T-cell (primary cell): ENCODE results near the gene OR10H4. TPM values are rescaled to one million over a fixed set of nuclear protein-coding genes. Genes with fewer than 3 reads are reported as not detected.
"Not testable (repeated sequence)": the region's sequence is repeated elsewhere in the genome, so short reads cannot be mapped to it uniquely, and the experiment has no call there.

Experiments
- ATAC-seq, 4 experiments: fragments of 200-7000 bp in 3 of 4; fragments of 150-1000 bp in 1 of 4; cut with Tn5 transposase; replicated peaks in 1 of 4; 1 replicate in 3 of 4; 2 replicates in 1 of 4; pipeline ENCODE4 v1.10.0; 2021; ENCODE audit warnings: moderate library complexity in 3 of 4, mild to moderate bottlenecking in 2 of 4, moderate number of reproducible peaks in 1 of 4
- CTCF ChIA-PET, 2 donors: fragments of 300-600 bp; sonication (Branson Sonifier 250); formaldehyde crosslinking; loops; one replicate each; lab custom pipeline; 2022; ENCODE audit warnings: antibody characterized with exemption in 2 of 2; lab: Charles Lee
- POLR2A ChIA-PET, 2 donors: fragments of 300-600 bp; sonication (Branson Sonifier 250); formaldehyde crosslinking; loops; one replicate each; lab custom pipeline; 2022; ENCODE audit warnings: antibody characterized with exemption in 2 of 2; lab: Charles Lee
- DNase-seq, 35 experiments: peaks; one replicate each; pipeline versions ENCODE4 v3.0.0 to v3.0.0-alpha.2; 2013 to 2023
- H3K27ac ChIP-seq: one replicate; pipeline ENCODE4 v1.5.1; 2013; ENCODE audit warnings: low read length
- H3K27me3 ChIP-seq, 2 experiments: replicated peaks in 1 of 2; 1 replicate in 1 of 2; 2 replicates in 1 of 2; pipeline versions ENCODE4 v1.6.1 to v1.7.0; 2013; ENCODE audit warnings: low read length in 1 of 2, mixed read lengths in 1 of 2; ENCODE audit not compliant: control insufficient read depth in 2 of 2, insufficient read depth in 2 of 2; ENCODE audit errors: extremely low read depth in 1 of 2
- H3K36me3 ChIP-seq, 2 donors: 1 replicate in 1 of 2; 2 replicates in 1 of 2; pipeline versions ENCODE4 v1.6.1 to v1.7.0; 2013; ENCODE audit warnings: low read length in 1 of 2; ENCODE audit not compliant: control insufficient read depth in 2 of 2, insufficient read depth in 1 of 2; ENCODE audit errors: extremely low read depth in 1 of 2
- H3K4me1 ChIP-seq, 2 experiments: 1 replicate in 1 of 2; 2 replicates in 1 of 2; pipeline versions ENCODE4 v1.6.1 to v1.7.0; 2013; ENCODE audit warnings: low read length in 2 of 2, mixed read lengths in 1 of 2; ENCODE audit not compliant: insufficient read depth in 2 of 2, control insufficient read depth in 1 of 2; ENCODE audit errors: extremely low read depth in 1 of 2
- H3K4me3 ChIP-seq, 2 donors: 1 replicate in 1 of 2; 2 replicates in 1 of 2; pipeline versions ENCODE4 v1.5.1 to v1.7.0; 2013; ENCODE audit warnings: mild to moderate bottlenecking in 2 of 2, low read length in 1 of 2, moderate library complexity in 1 of 2; ENCODE audit not compliant: control insufficient read depth in 1 of 2; ENCODE audit errors: extremely low read depth in 1 of 2
- H3K9me3 ChIP-seq: 2 replicates; pipeline ENCODE4 v1.7.0; 2013
- H3K27ac Mint-ChIP-seq, 2 donors: one replicate each; pipeline ENCODE4 v1.8.0; 2020 to 2021; ENCODE audit warnings: mild to moderate bottlenecking in 2 of 2, mixed read lengths in 2 of 2
- H3K27me3 Mint-ChIP-seq, 2 donors: one replicate each; pipeline ENCODE4 v1.8.0; 2021 to 2022; ENCODE audit warnings: mixed read lengths in 2 of 2
- H3K36me3 Mint-ChIP-seq: one replicate; pipeline ENCODE4 v1.8.0; 2021; ENCODE audit warnings: mixed read lengths
- H3K4me1 Mint-ChIP-seq, 3 donors: one replicate each; pipeline ENCODE4 v1.8.0; 2020 to 2022; ENCODE audit warnings: mixed read lengths in 3 of 3, mild to moderate bottlenecking in 1 of 3
- H3K4me3 Mint-ChIP-seq, 3 donors: one replicate each; pipeline ENCODE4 v1.8.0; 2020 to 2022; ENCODE audit warnings: mild to moderate bottlenecking in 3 of 3, mixed read lengths in 3 of 3, moderate library complexity in 3 of 3
- H3K9me3 Mint-ChIP-seq, 3 donors: one replicate each; pipeline ENCODE4 v1.8.0; 2020 to 2022; ENCODE audit warnings: mixed read lengths in 3 of 3
- WGBS: methylation state at CpG from one replicate; pipeline ENCODE4 v1.1.5; 2013; ENCODE audit warnings: missing lambda C conversion rate; ENCODE audit not compliant: insufficient coverage; 5-methylcytosine and 5-hydroxymethylcytosine counted together
- total RNA-seq, 35 experiments: library from RNA in 6 of 35; stranded (reverse) in 6 of 35; fragments of 120-200 nt in 1 of 35; gene quantifications; one replicate each; pipeline versions ENCODE4 v1.2.1 to v1.2.4 and lab custom pipeline; 2013 to 2026

OR10H4 gene, protein sequence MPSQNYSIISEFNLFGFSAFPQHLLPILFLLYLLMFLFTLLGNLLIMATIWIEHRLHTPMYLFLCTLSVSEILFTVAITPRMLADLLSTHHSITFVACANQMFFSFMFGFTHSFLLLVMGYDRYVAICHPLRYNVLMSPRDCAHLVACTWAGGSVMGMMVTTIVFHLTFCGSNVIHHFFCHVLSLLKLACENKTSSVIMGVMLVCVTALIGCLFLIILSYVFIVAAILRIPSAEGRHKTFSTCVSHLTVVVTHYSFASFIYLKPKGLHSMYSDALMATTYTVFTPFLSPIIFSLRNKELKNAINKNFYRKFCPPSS
- total RNA-seq (not detected), total RNA-seq (lab: John Stamatoyannopoulos, UW) (0 to 0.05 (median 0) reads per million in 29 experiments)
- total RNA-seq (2013), result not detected

DNA sequence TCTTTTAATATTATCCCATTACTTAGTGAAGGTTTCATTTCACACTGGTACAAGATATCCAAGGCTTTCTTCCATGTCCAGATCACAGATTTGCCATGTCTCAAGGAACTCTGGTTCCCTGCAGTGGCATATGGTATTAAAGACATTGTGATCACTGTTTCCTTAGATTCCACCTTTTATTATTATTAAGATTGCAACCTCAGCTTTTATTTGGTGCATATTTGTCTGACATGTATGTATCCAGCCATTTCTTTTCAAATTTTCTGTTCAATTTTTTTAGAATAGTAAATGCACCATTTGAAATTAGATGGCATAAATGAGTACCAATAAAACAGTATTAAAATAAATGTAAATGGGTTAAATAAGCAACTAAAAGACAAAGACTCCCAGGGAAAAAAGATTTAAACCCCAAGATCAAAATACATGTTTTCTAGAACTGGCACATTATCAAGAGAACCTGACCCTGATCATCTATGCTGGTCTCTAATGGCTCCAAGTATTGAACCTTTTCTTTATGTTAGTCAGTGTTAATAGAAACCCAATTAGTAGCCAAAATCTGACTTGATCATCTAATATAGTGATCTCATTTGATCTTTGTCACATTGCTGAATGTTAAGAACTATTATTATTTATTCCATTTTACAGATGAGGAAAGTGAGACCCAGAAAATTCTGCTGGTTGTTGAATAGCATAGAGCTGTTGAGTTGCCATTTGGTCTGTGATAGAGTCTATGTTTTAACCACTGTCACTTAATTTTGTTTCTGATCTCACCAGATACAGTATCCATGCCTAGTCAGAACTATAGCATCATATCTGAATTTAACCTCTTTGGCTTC lies at the start of gene OR10H4:
OR10H4 (plus strand) TSS at position 786 of the 836 bp plus-strand sequence; CDS start at position 786, 0 bp downstream.
- Mint-ChIP-seq H3K27me3 (peaks cover 50 to 57% of the 10 kb centered on the region in 2 donors), H3K9me3 (peaks cover 11 to 19% (median 17%) of the 10 kb centered on the region in 3 donors), H3K27ac (no peak within 1 kb of the TSS), H3K36me3 (peaks cover 8% of the 10 kb centered on the region), H3K4me1 (no peaks in the 10 kb centered on the region), H3K4me3 (no peak within 1 kb of the TSS)
- Histone ChIP-seq H3K9me3 (peaks cover 3% of the 10 kb centered on the region), H3K27ac (no peak within 1 kb of the TSS), H3K4me3 (no peak within 1 kb of the TSS), H3K4me1 (no peaks in the 10 kb centered on the region), H3K36me3 (no peaks in the 10 kb centered on the region), H3K27me3 (peaks cover 0 to 8% of the 10 kb centered on the region in 2 experiments)
- CTCF ChIA-PET, result interaction anchor here in 1 of 2 donors (0.6 kb wide), 1 partner anchor 1087 kb away, joined by 3 read pairs; no protein-coding TSS in a partner anchor
- ATAC-seq, result no peak
- POLR2A ChIA-PET, result no interaction called here
- no peak for DNase-seq

DNA sequence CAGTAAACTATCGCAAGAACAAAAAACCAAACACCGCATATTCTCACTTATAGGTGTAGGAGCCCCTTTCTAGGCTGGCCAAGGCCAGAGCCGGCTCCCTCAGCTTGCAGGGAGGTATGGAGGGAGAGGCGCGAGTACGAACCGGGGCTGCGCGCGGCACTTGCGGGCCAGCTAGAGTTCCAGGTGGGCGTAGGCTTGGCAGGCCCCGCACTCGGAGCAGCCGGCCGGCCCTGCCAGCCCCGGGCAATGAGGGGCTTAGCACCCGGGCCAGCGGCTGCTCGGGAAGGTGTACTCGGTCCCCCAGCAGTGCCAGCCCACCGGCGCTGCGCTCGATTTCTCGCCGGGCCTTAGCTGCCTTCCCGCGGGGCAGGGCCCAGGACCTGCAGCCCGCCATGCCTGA lies 49.2 kb upstream of the OR10H4 start:
- peaks cover 24 to 45% of the 10 kb centered on the region in 2 donors for H3K27me3 Mint-ChIP-seq
- ATAC-seq, H3K9me3 ChIP-seq, H3K36me3 ChIP-seq, H3K4me3 ChIP-seq, DNase-seq, H3K27ac ChIP-seq, POLR2A ChIA-PET, H3K27ac Mint-ChIP-seq, H3K4me1 ChIP-seq, CTCF ChIA-PET, H3K36me3 Mint-ChIP-seq: not testable (repeated sequence)
- peak overlapping the region in 2 of 3 donors; percentile 9 to 78 for H3K4me3 Mint-ChIP-seq
- H3K27me3 ChIP-seq, result peaks cover 0 to 39% of the 10 kb centered on the region in 2 experiments
- peaks cover 9 to 12% (median 11%) of the 10 kb centered on the region in 3 donors for H3K4me1 Mint-ChIP-seq
- 21% methylated on average over 17 of the region's 30 CpGs for WGBS
- peaks cover 0 to 12% (median 0%) of the 10 kb centered on the region in 3 donors for H3K9me3 Mint-ChIP-seq

DNA sequence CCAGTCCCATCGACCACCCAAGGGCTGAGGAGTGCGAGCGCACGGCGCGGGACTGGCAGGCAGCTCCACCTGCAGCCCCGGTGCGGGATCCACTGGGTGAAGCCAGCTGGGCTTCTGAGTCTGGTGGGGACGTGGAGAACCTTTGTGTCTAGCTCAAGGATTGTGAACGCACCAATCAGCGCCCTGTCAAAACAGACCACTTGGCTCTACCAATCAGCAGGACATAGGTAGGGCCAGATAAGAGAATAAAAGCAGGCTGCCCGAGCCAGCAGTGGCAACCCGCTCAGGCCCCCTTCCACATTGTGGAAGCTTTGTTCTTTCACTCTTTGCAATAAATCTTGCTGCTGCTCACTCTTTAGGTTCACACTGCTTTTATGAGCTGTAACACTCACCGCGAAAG lies 48.8 kb upstream of the OR10H4 start:
- WGBS, result no CpG with 5 or more reads among the region's 15 CpGs
- Mint-ChIP-seq H3K4me1 (peaks cover 9 to 12% (median 11%) of the 10 kb centered on the region in 3 donors), H3K27me3 (peaks cover 25 to 46% of the 10 kb centered on the region in 2 donors), H3K4me3 (peak overlapping the region; percentile 53 to 78 (median 75)), H3K9me3 (peaks cover 0 to 17% (median 0%) of the 10 kb centered on the region in 3 donors)
- POLR2A ChIA-PET, ATAC-seq, H3K36me3 Mint-ChIP-seq, CTCF ChIA-PET, H3K27ac ChIP-seq, H3K27ac Mint-ChIP-seq, DNase-seq, H3K4me3 ChIP-seq, H3K36me3 ChIP-seq, H3K4me1 ChIP-seq, H3K9me3 ChIP-seq: not testable (repeated sequence)
- H3K27me3 ChIP-seq, result peaks cover 0 to 34% of the 10 kb centered on the region in 2 experiments

DNA sequence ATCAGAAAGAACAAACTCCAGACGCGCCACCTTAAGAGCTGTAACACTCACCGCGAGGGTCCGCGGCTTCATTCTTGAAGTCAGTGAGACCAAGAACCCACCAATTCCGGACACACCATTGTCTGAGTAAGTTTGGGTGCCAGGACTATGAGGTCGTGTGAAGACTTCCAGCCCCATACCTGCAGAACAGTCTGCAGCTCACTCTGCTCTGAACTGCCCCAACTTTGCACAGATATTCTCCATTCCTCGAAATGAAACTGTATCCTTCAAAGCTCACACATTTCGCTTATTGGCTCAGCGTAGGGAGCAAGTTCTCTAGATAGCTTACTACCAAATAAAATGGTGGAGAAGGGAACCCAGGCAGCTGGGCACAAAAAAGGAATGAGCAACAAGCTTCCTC lies 48.3 kb upstream of the OR10H4 start:
- Mint-ChIP-seq H3K27ac (no peak overlapping the region), H3K27me3 (peaks cover 29 to 46% of the 10 kb centered on the region in 2 donors), H3K4me1 (peaks cover 9 to 12% (median 11%) of the 10 kb centered on the region in 3 donors)

GRCh38 chr19:15902254-15902653 lies 46.6 kb upstream of the OR10H4 start:
- Mint-ChIP-seq H3K27me3 (peaks cover 21 to 43% of the 10 kb centered on the region in 2 donors), H3K4me1 (peaks cover 9 to 12% (median 11%) of the 10 kb centered on the region in 3 donors)
- WGBS, result 90% methylated on average over 11 of the region's 11 CpGs

More for the DNA sequence above, 48.3 kb upstream of the OR10H4 start:
- H3K27me3 ChIP-seq, result peaks cover 0 to 30% of the 10 kb centered on the region in 2 experiments
- peaks cover 2% of the 10 kb centered on the region for H3K36me3 Mint-ChIP-seq
- peak overlapping the region; percentile 53 to 78 (median 75) for H3K4me3 Mint-ChIP-seq
- H3K4me1 ChIP-seq, result peaks cover 0 to 2% of the 10 kb centered on the region in 2 experiments
- H3K9me3 ChIP-seq, result no peaks in the 10 kb centered on the region
- CTCF ChIA-PET, result interaction anchor here in 1 of 2 donors (0.6 kb wide), 1 partner anchor 1955 kb away, joined by 5 read pairs; no protein-coding TSS in a partner anchor
- POLR2A ChIA-PET, result no interaction called here
- peaks cover 0 to 19% (median 0%) of the 10 kb centered on the region in 3 donors for H3K9me3 Mint-ChIP-seq
- no peak for DNase-seq
- ATAC-seq, result peak in 1 of 4 experiments; percentile 42
- WGBS, result 100% methylated on average over 2 of the region's 11 CpGs
- H3K36me3 ChIP-seq, result no peaks in the 10 kb centered on the region
- no peak overlapping the region for H3K27ac ChIP-seq
- peak overlapping the region in 1 of 2 donors; percentile 23 for H3K4me3 ChIP-seq

GRCh38 chr19:15902898-15903297 lies 45.9 kb upstream of the OR10H4 start:
- H3K36me3 ChIP-seq, H3K27ac ChIP-seq, H3K4me3 ChIP-seq, DNase-seq, POLR2A ChIA-PET, H3K27ac Mint-ChIP-seq, ATAC-seq, H3K4me3 Mint-ChIP-seq, H3K4me1 ChIP-seq, H3K36me3 Mint-ChIP-seq, CTCF ChIA-PET, H3K9me3 ChIP-seq: not testable (repeated sequence)
- peaks cover 9 to 12% (median 11%) of the 10 kb centered on the region in 3 donors for H3K4me1 Mint-ChIP-seq
- 93% methylated on average over 21 of the region's 29 CpGs for WGBS
- peaks cover 0 to 15% of the 10 kb centered on the region in 2 experiments for H3K27me3 ChIP-seq
- peaks cover 0 to 25% (median 0%) of the 10 kb centered on the region in 3 donors for H3K9me3 Mint-ChIP-seq
- H3K27me3 Mint-ChIP-seq, result peaks cover 22 to 46% of the 10 kb centered on the region in 2 donors

More at GRCh38 chr19:15902254-15902653, 46.6 kb upstream of the OR10H4 start:
- DNase-seq, result no peak
- ChIA-PET CTCF (no interaction called here), POLR2A (no interaction called here)
- no peaks in the 10 kb centered on the region for H3K36me3 ChIP-seq
- no peaks in the 10 kb centered on the region for H3K9me3 ChIP-seq
- H3K27ac ChIP-seq, result no peak overlapping the region
- H3K36me3 Mint-ChIP-seq, result peaks cover 2% of the 10 kb centered on the region
- peaks cover 0 to 2% of the 10 kb centered on the region in 2 experiments for H3K4me1 ChIP-seq
- no peak overlapping the region for H3K4me3 ChIP-seq
- H3K9me3 Mint-ChIP-seq, result peaks cover 0 to 25% (median 0%) of the 10 kb centered on the region in 3 donors
- H3K27me3 ChIP-seq, result peaks cover 0 to 21% of the 10 kb centered on the region in 2 experiments
- no peak overlapping the region for H3K27ac Mint-ChIP-seq
- H3K4me3 Mint-ChIP-seq, result no peak overlapping the region
- no peak for ATAC-seq
